RWPE2 (cell line): ENCODE data around the gene CUL3.

ENCODE experiments used
- ATAC-seq: fragments of 200-7000 bp; cut with Tn5 transposase; 3 replicates; pipeline ENCODE4 v1.9.1; 2021; ENCODE audit warnings: low read depth
- DNase-seq: peaks from one replicate; pipeline ENCODE4 v3.0.0-alpha.2; 2020; ENCODE audit warnings: low spot score
- H3K27ac ChIP-seq: fragments of 450-650 bp; 2 replicates; pipeline ENCODE4 v1.5.1; 2017; ENCODE audit warnings: mild to moderate bottlenecking; ENCODE audit not compliant: poor library complexity, severe bottlenecking
- H3K27me3 ChIP-seq: fragments of 250-450 bp; sonication (Bioruptor Pico); 2 replicates; pipeline ENCODE4 v1.5.1; 2021; ENCODE audit warnings: mild to moderate bottlenecking, moderate library complexity; ENCODE audit not compliant: insufficient read depth, poor library complexity, severe bottlenecking
- H3K36me3 ChIP-seq: fragments of 250-450 bp; sonication (Bioruptor Pico); 2 replicates; pipeline ENCODE4 v1.5.1; 2020; ENCODE audit warnings: low read depth, mild to moderate bottlenecking, moderate library complexity
- H3K4me1 ChIP-seq: fragments of 250-450 bp; sonication (Bioruptor Pico); 2 replicates; pipeline ENCODE4 v1.5.1; 2021; ENCODE audit warnings: mild to moderate bottlenecking, moderate library complexity; ENCODE audit not compliant: insufficient read depth, poor library complexity, severe bottlenecking
- H3K4me3 ChIP-seq: fragments of 250-450 bp; sonication (Bioruptor Pico); 2 replicates; pipeline ENCODE4 v1.5.1; 2021; ENCODE audit warnings: mild to moderate bottlenecking, moderate library complexity; ENCODE audit not compliant: severe bottlenecking
- H3K9me3 ChIP-seq: fragments of 250-450 bp; sonication (Bioruptor Pico); 2 replicates; pipeline ENCODE4 v1.5.1; 2021; ENCODE audit warnings: mild to moderate bottlenecking, moderate library complexity; ENCODE audit not compliant: severe bottlenecking
- CTCF ChIP-seq: fragments of 450-650 bp; IDR thresholded peaks from one replicate; pipeline ENCODE4 v1.5.1; 2017; ENCODE audit warnings: mild to moderate bottlenecking, moderate library complexity; ENCODE audit not compliant: poor library complexity, severe bottlenecking

The CUL3 gene

GRCh38 chr2:224573724-224574123 is 11.4 kb downstream of the CUL3 start:
- H3K4me1 ChIP-seq, result peaks cover 3% of the 10 kb centered on the region
- no peak overlapping the region for H3K27ac ChIP-seq
- ATAC-seq (no peak), DNase-seq (no peak)
- H3K36me3 ChIP-seq, result peaks cover 15% of the 10 kb centered on the region
- no peaks in the 10 kb centered on the region for H3K27me3 ChIP-seq
- no peaks in the 10 kb centered on the region for H3K9me3 ChIP-seq
- TF ChIP-seq CTCF, result no peak
- no peak overlapping the region for H3K4me3 ChIP-seq

- no peak for DNase-seq
- no peaks in the 10 kb centered on the region for H3K9me3 ChIP-seq
- H3K27ac ChIP-seq, result no peak overlapping the region
Measured at GRCh38 chr2:224572338-224572737, 12.8 kb downstream of the CUL3 start.

GRCh38 chr2:224570328-224570993 is 14.7 kb downstream of the CUL3 start:
- H3K27me3 ChIP-seq, result no peaks in the 10 kb centered on the region
- H3K4me3 ChIP-seq, result no peak overlapping the region
- H3K36me3 ChIP-seq, result peaks cover 10% of the 10 kb centered on the region
- TF ChIP-seq CTCF, result no peak
- H3K9me3 ChIP-seq, result no peaks in the 10 kb centered on the region
- H3K4me1 ChIP-seq, result peaks cover 3% of the 10 kb centered on the region
- DNase-seq (no peak), ATAC-seq (no peak)
- H3K27ac ChIP-seq, result no peak overlapping the region

More at GRCh38 chr2:224572338-224572737, 12.8 kb downstream of the CUL3 start:
- H3K4me3 ChIP-seq, result no peak overlapping the region
- H3K36me3 ChIP-seq, result peaks cover 7% of the 10 kb centered on the region; the same call in 1 of the 2 replicates
- no peaks in the 10 kb centered on the region for H3K27me3 ChIP-seq
- ATAC-seq, result no peak
- H3K4me1 ChIP-seq, result peaks cover 3% of the 10 kb centered on the region
- TF ChIP-seq CTCF, result no peak

GRCh38 chr2:224569654-224570053 is 15.5 kb downstream of the CUL3 start:
- no peak for DNase-seq
- peaks cover 10% of the 10 kb centered on the region for H3K36me3 ChIP-seq
- no peak for TF ChIP-seq CTCF
- no peak overlapping the region for H3K4me3 ChIP-seq
- H3K27ac ChIP-seq, result no peak overlapping the region
- ATAC-seq, result no peak
- peaks cover 3% of the 10 kb centered on the region for H3K4me1 ChIP-seq
- no peaks in the 10 kb centered on the region for H3K27me3 ChIP-seq
- no peaks in the 10 kb centered on the region for H3K9me3 ChIP-seq

- TF ChIP-seq CTCF, result no peak
- no peaks in the 10 kb centered on the region for H3K9me3 ChIP-seq
- peaks cover 3% of the 10 kb centered on the region for H3K4me1 ChIP-seq
- ATAC-seq (no peak), DNase-seq (no peak)
- no peak overlapping the region for H3K4me3 ChIP-seq
- no peak overlapping the region for H3K27ac ChIP-seq
- H3K36me3 ChIP-seq, result peaks cover 6% of the 10 kb centered on the region
- H3K27me3 ChIP-seq, result no peaks in the 10 kb centered on the region
Measured at GRCh38 chr2:224565452-224566035, 19.6 kb downstream of the CUL3 start.
